Neural progenitor cell (in vitro differentiated cells): ENCODE data around the gene DCUN1D4. TPM values are rescaled to one million over a fixed set of nuclear protein-coding genes. Genes with fewer than 3 reads are reported as not detected.

Experiments
- DNase-seq: peaks from one replicate; pipeline ENCODE4 v3.0.0-alpha.2; 2016; ENCODE audit warnings: low spot score
- H2AFZ ChIP-seq: fragments of 200-600 bp; sonication (generic); replicated peaks from 2 replicates; pipeline ENCODE4 v1.6.1; 2016; ENCODE audit warnings: antibody characterized with exemption
- H3F3A ChIP-seq: fragments of 200-600 bp; sonication (generic); 2 replicates; pipeline ENCODE4 v1.6.1; 2016; ENCODE audit warnings: antibody characterized with exemption, low read depth
- H3K27ac ChIP-seq: fragments of 200-600 bp; sonication (generic); 2 replicates; pipeline ENCODE4 v1.5.1; 2016; ENCODE audit warnings: mild to moderate bottlenecking
- H3K27me3 ChIP-seq: fragments of 200-600 bp; sonication (generic); 2 replicates; pipeline ENCODE4 v1.6.1; 2016; ENCODE audit warnings: mild to moderate bottlenecking, moderate library complexity
- H3K36me3 ChIP-seq: fragments of 200-600 bp; sonication (generic); 2 replicates; pipeline ENCODE4 v1.5.1; 2016
- H3K4me1 ChIP-seq: fragments of 200-600 bp; sonication (generic); 2 replicates; pipeline ENCODE4 v1.6.1; 2016; ENCODE audit warnings: mixed run types
- H3K4me2 ChIP-seq: fragments of 200-600 bp; sonication (generic); 2 replicates; pipeline ENCODE4 v1.6.1; 2016
- H3K4me3 ChIP-seq: fragments of 200-600 bp; sonication (generic); 2 replicates; pipeline ENCODE4 v1.5.1; 2016
- H3K79me2 ChIP-seq: fragments of 200-600 bp; sonication (generic); 2 replicates; pipeline ENCODE4 v1.6.1; 2016; ENCODE audit warnings: low read depth
- H3K9ac ChIP-seq: fragments of 200-600 bp; sonication (generic); 2 replicates; pipeline ENCODE4 v1.6.1; 2016
- H3K9me3 ChIP-seq: fragments of 200-600 bp; sonication (generic); 2 replicates; pipeline ENCODE4 v1.5.1; 2016; ENCODE audit warnings: low read depth
- H4K20me1 ChIP-seq: fragments of 200-600 bp; sonication (generic); 2 replicates; pipeline ENCODE4 v1.6.1; 2016; ENCODE audit warnings: low read depth
- H3K27ac Mint-ChIP-seq: 3 replicates; pipeline ENCODE4 v1.8.0; 2021; ENCODE audit warnings: mixed read lengths
- H3K27me3 Mint-ChIP-seq: 2 replicates; pipeline ENCODE4 v1.8.0; 2022; ENCODE audit warnings: low read depth, mild to moderate bottlenecking, inconsistent platforms, moderate library complexity, mixed read lengths; ENCODE audit not compliant: insufficient read depth
- H3K36me3 Mint-ChIP-seq: 3 replicates; pipeline ENCODE4 v1.8.0; 2021; ENCODE audit warnings: mixed read lengths
- H3K4me1 Mint-ChIP-seq: 3 replicates; pipeline ENCODE4 v1.8.0; 2021; ENCODE audit warnings: mixed read lengths
- H3K4me3 Mint-ChIP-seq: 3 replicates; pipeline ENCODE4 v1.8.0; 2021; ENCODE audit warnings: mild to moderate bottlenecking, moderate library complexity, mixed read lengths
- H3K9me3 Mint-ChIP-seq: 3 replicates; pipeline ENCODE4 v1.8.0; 2020; ENCODE audit warnings: mixed read lengths
- CTCF ChIP-seq: fragments of 200-600 bp; sonication (generic); IDR thresholded peaks from 2 replicates; pipeline ENCODE4 v1.5.1; 2017; ENCODE audit warnings: antibody characterized with exemption, mild to moderate bottlenecking
- EZH2 ChIP-seq: fragments of 200-600 bp; sonication (generic); IDR thresholded peaks from 2 replicates; pipeline ENCODE4 v1.6.1; 2017; ENCODE audit warnings: antibody characterized with exemption, mild to moderate bottlenecking, moderate library complexity
- EZH2phosphoT487 ChIP-seq: fragments of 200-600 bp; sonication (generic); IDR thresholded peaks from 2 replicates; pipeline ENCODE4 v1.6.1; 2017; ENCODE audit warnings: antibody characterized with exemption
- total RNA-seq: library from RNA; depleted of rRNA; stranded (reverse); fragments of >200 nt; gene quantifications from 2 replicates; pipeline ENCODE4 v1.2.3, GENCODE V29; 2015; ENCODE audit warnings: low replicate concordance

The DCUN1D4 gene
- total RNA-seq, 1 donor from 2014 or later: 180 TPM

DNA sequence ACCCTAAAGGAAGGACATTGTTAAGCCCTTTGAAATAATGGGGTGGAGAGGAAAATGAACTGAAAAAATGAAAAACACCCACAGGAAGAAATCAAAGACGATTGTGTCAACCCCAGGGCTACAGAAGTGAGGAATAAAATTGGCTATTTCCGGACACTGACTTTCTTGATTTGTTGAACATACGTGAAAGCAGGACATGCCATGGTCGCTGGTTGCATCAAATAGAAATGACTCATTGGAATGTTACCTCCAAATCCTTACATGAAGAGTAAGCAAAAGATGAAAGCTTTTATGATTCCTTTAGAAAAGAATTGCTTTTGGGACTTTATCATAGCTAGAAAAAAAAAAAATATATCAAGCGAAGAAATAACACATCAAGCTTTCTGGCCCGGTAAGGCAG lies 75.3 kb downstream of the DCUN1D4 start:
- H3K27ac ChIP-seq: no peak overlapping the region
- no peaks in the 10 kb centered on the region for H4K20me1 ChIP-seq
- peaks cover 6% of the 10 kb centered on the region for H3K4me1 ChIP-seq
- Mint-ChIP-seq H3K27me3 (no peaks in the 10 kb centered on the region), H3K36me3 (peaks cover 32% of the 10 kb centered on the region), H3K4me3 (no peak overlapping the region), H3K9me3 (peaks cover 6% of the 10 kb centered on the region), H3K27ac (no peak overlapping the region), H3K4me1 (no peaks in the 10 kb centered on the region)
- H3K4me2 ChIP-seq: no peak overlapping the region
- peaks cover 4% of the 10 kb centered on the region for H3K9me3 ChIP-seq
- no peak for TF ChIP-seq EZH2
- TF ChIP-seq EZH2phosphoT487: no peak
- TF ChIP-seq CTCF: no peak
- H3K79me2 ChIP-seq: no peaks in the 10 kb centered on the region
- H2AFZ ChIP-seq: no peak overlapping the region
- no peaks in the 10 kb centered on the region for H3K27me3 ChIP-seq
- H3K36me3 ChIP-seq: peaks cover 35% of the 10 kb centered on the region
- no peak for DNase-seq
- peaks cover 44% of the 10 kb centered on the region for H3F3A ChIP-seq
- H3K4me3 ChIP-seq: no peak overlapping the region
- H3K9ac ChIP-seq: no peak overlapping the region

DNA sequence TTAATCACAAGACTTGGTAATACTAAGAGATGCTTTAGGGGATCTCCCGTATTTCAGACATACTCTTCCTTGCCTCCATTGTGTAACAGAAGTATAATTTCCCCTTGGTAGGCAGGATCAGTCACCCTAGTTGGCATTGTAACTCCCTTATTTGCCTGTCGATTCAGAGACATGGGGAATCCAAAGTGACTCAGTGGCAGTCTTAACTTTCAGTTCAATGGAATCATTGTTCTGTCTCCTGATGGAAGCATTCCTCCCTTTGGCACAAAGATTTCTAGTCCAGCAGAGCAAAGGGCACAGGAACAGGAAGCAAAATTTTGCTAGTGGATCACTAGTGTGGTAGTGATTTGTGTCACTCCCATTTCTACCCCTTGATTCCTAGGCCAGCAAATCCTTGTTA lies 80.4 kb downstream of the DCUN1D4 start:
- no peaks in the 10 kb centered on the region for H3K36me3 ChIP-seq
- no peak overlapping the region for H3K9ac ChIP-seq
- no peaks in the 10 kb centered on the region for H4K20me1 ChIP-seq
- peaks cover 12% of the 10 kb centered on the region for H3F3A ChIP-seq
- no peaks in the 10 kb centered on the region for H3K4me1 Mint-ChIP-seq
- no peak overlapping the region for H3K4me3 ChIP-seq
- H3K9me3 ChIP-seq: peaks cover 4% of the 10 kb centered on the region
- H3K27ac ChIP-seq: no peak overlapping the region
- no peak overlapping the region for H2AFZ ChIP-seq
- H3K79me2 ChIP-seq: no peaks in the 10 kb centered on the region
- no peak for DNase-seq
- H3K27me3 Mint-ChIP-seq: peaks cover 5% of the 10 kb centered on the region
- H3K4me3 Mint-ChIP-seq: no peak overlapping the region
- H3K9me3 Mint-ChIP-seq: peaks cover 6% of the 10 kb centered on the region
- peaks cover 3% of the 10 kb centered on the region for H3K36me3 Mint-ChIP-seq
- H3K27me3 ChIP-seq: no peaks in the 10 kb centered on the region
- no peak overlapping the region for H3K27ac Mint-ChIP-seq
- TF ChIP-seq EZH2 (no peak), CTCF (no peak), EZH2phosphoT487 (no peak)
- peaks cover 3% of the 10 kb centered on the region for H3K4me1 ChIP-seq
- H3K4me2 ChIP-seq: no peak overlapping the region

GRCh38 chr4:51925307-51925706 lies 82.4 kb downstream of the DCUN1D4 start:
- H3K4me1 Mint-ChIP-seq: no peaks in the 10 kb centered on the region
- no peaks in the 10 kb centered on the region for H3F3A ChIP-seq
- DNase-seq: no peak
- no peak overlapping the region for H2AFZ ChIP-seq
- no peak overlapping the region for H3K27ac Mint-ChIP-seq
- no peaks in the 10 kb centered on the region for H3K27me3 ChIP-seq
- H3K79me2 ChIP-seq: no peaks in the 10 kb centered on the region
- no peak overlapping the region for H3K9ac ChIP-seq
- H4K20me1 ChIP-seq: no peaks in the 10 kb centered on the region
- peaks cover 4% of the 10 kb centered on the region for H3K9me3 ChIP-seq
- peaks cover 3% of the 10 kb centered on the region for H3K4me1 ChIP-seq
- no peaks in the 10 kb centered on the region for H3K36me3 Mint-ChIP-seq
- H3K4me3 ChIP-seq: no peak overlapping the region
- no peak overlapping the region for H3K4me3 Mint-ChIP-seq
- H3K27me3 Mint-ChIP-seq: peaks cover 5% of the 10 kb centered on the region
- H3K4me2 ChIP-seq: no peak overlapping the region
- H3K9me3 Mint-ChIP-seq: peaks cover under 1% of the 10 kb centered on the region
- H3K36me3 ChIP-seq: no peaks in the 10 kb centered on the region
- no peak overlapping the region for H3K27ac ChIP-seq
- TF ChIP-seq CTCF: no peak
- TF ChIP-seq EZH2: no peak
- TF ChIP-seq EZH2phosphoT487: no peak

- H3K4me3 Mint-ChIP-seq: no peak overlapping the region
- Histone ChIP-seq H3K4me3 (no peak overlapping the region), H3K27me3 (no peaks in the 10 kb centered on the region), H3K36me3 (no peaks in the 10 kb centered on the region), H3K9ac (no peak overlapping the region), H3K9me3 (no peaks in the 10 kb centered on the region), H3K4me1 (peaks cover 3% of the 10 kb centered on the region), H3K27ac (no peak overlapping the region), H3K4me2 (no peak overlapping the region), H3F3A (no peaks in the 10 kb centered on the region), H2AFZ (no peak overlapping the region), H4K20me1 (no peaks in the 10 kb centered on the region), H3K79me2 (no peaks in the 10 kb centered on the region)
- H3K27ac Mint-ChIP-seq: no peak overlapping the region
- TF ChIP-seq EZH2phosphoT487 (no peak), EZH2 (no peak), CTCF (no peak)
- no peaks in the 10 kb centered on the region for H3K4me1 Mint-ChIP-seq
- H3K36me3 Mint-ChIP-seq: no peaks in the 10 kb centered on the region
- DNase-seq: no peak
- no peaks in the 10 kb centered on the region for H3K9me3 Mint-ChIP-seq
- peaks cover 10% of the 10 kb centered on the region for H3K27me3 Mint-ChIP-seq
These were observed 87.6 kb downstream of the DCUN1D4 start for GRCh38 chr4:51930557-51930956.
